ENCODE data around the gene RNF151.

The RNF151 gene

DNA sequence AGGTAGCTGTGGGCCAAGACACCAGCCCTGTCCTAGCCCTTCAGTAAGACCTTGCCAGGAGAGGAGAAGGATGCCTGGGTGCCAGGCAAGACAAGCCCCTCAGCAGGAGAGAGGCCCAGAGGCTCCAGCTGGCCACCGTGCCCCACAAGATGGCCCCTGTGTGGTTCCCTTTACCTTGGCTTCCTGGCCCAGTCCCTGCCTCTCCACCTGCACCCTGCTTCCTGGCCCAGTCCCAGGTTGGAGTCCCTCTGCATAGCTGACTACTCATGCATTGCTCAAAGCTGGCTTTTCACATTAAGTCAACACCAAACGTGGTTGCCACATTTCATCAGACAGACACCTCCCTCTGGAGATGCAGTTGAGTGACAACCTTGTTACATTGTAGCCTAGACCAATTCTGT lies 27.1 kb downstream of the RNF151 start:
- peak; percentile 25 for DNase-seq

DNA sequence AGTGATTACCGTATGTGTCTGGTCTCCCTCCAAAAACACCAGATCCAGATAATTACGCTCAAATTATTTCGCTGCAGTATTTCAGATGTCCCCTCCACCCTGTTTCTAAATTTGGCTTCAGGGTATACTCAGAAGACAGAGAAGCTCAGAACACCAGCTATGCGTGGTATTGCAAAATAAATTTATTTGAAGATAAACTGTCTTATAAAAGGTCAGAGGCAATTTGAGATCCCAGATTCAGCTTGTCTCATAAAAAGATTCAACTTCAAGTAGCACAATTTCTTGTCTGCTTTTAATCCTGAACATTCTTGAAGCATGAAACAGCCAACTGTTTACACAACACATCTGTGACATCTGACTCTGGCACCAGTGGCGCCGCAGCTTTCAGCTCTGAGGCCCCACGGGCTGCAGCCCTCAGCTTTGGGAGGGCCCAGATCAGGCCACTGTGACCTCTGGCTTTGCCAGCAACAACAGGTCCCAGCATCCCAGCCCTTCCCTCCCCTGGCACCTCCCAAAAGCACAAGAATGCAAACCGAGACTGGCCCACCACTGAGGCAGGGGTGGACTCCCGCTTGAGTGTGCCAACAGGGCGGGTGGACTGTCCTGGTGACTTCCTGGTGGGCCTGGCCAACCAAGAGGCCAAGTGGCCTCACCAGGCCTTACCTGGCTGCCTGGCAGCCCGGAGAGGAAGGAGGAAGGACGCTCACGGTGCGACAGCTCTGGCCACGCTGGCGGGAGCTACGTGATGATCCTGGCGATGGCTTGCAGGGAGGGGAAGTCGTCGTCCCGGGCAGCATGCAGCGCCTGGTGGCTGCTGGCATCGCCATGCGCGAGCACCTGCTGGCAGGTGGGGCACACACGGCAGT lies 31.1 kb downstream of the RNF151 start:
- DNase-seq, result no peak

DNA sequence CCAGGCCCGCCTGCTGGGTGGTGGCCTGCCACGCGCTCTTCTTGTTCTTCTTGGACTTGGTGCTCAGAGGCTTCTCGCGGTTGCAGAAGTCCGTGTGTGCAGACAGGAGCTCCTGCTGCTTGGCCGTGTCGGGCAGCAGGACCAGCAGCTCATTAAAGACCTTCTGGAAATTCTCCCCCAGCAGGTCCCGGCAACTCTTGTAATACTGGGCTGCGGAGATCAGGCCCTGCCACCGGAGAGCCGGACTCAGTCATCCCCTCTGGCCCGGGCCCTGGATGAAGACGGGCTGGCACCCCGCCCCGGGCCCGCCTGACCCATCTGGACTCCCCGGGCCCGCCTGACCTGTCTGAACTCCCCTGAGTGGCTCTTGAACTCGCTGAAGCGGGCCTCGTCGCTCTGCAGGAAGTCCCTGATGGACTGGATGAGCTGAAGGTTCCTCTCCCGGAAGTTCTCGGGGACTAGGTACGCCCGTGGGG lies 31.7 kb downstream of the RNF151 start:
- no peak for DNase-seq

DNA sequence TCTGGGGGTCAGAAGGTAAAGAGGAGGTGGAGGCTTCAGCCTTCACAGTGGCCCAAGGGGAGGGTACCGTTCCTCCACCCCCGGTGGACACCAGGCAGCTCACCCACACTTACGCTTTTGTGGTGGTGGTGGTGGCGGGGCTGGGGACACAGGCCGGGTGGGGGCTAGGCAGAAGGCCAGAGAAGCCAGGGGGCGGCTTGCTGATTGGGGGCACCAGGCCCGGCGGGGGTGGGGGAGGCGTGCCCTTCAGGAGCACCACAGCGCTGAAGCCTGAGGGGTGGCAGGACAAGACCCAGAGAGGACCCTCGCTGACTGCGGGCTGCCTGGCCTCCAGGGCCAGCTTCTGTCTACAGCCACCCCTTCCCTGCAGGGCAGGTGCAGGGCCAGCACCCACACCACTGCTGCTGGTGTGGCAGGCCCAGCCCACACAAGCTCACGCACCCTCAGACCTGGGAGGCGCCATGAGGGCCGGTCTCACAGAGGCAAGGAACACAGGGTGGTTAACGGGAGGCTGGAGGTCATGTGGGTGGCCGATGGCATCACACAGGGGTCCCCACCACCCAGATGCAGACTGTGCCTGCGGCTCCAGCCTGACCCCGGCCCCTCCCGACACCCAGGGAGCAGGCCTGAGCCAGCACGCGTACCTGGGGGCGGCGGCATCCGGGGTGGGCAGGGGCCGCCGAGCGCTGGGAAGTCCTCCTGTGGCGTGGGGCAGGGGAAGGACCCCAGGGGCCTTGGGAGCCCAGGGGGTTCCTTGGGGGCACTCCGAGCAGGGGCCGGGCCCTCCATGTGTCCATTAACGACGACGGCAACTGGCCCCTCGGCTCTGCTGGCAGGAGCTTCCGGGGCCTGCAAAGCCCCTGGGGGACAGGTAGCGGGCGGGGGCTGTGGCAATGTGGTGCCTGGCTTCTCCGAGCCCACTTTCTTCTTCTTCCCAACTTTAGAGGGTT lies 32.5 kb downstream of the RNF151 start:
- no peak for DNase-seq

DNA sequence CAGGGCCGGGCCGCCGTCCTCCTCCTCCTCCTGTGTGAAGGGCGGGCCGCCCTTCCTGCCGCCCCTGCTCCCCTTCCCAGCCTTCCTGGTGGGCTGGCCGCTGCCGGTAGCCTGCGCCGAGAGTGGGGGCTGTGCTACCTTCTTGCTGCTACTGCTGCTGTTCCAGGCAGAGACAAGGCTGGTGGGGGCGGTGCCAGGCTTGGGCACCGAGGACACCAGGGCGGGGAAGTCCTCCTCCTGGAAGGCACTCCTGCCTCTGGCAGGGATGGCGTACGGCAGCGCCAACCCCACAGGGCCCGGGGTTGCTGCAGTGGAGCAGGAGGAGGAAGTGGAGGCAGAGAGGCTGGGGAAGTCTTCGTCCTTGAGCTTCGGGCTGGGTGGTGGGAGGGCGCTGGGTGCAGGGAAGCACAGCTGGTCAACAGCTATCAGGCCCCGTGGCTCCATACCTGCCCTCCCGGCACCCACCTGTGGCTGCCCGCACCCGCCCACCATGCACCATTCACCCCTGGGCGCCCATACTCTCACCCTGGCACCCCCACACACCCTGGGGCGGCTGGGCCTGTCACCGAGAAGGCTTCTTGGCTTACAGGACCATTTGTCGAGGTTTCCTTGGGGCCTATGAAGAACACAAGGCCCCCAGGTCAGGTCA lies 33.3 kb downstream of the RNF151 start:
- no peak for DNase-seq

DNA sequence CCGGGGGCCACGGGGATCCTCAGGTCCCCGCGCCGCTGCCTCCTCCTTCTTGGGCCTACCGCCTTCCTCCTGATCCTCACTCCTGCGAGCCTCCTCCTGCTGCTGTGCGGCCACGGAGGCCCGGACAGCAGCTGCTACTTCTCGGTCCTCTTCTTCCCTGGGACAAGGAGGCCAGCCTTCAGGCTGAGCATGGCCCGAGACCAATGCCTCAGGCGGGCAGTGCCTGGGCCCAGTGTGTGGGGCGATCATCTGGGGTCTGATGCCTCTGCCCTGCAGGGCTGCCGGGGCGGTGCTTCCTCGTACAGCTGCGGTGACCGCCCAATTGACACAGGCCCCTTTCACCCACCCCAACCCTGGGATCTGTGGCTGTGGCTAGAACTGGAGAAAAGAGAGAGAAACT lies 34.4 kb downstream of the RNF151 start:
- DNase-seq, result no peak

DNA sequence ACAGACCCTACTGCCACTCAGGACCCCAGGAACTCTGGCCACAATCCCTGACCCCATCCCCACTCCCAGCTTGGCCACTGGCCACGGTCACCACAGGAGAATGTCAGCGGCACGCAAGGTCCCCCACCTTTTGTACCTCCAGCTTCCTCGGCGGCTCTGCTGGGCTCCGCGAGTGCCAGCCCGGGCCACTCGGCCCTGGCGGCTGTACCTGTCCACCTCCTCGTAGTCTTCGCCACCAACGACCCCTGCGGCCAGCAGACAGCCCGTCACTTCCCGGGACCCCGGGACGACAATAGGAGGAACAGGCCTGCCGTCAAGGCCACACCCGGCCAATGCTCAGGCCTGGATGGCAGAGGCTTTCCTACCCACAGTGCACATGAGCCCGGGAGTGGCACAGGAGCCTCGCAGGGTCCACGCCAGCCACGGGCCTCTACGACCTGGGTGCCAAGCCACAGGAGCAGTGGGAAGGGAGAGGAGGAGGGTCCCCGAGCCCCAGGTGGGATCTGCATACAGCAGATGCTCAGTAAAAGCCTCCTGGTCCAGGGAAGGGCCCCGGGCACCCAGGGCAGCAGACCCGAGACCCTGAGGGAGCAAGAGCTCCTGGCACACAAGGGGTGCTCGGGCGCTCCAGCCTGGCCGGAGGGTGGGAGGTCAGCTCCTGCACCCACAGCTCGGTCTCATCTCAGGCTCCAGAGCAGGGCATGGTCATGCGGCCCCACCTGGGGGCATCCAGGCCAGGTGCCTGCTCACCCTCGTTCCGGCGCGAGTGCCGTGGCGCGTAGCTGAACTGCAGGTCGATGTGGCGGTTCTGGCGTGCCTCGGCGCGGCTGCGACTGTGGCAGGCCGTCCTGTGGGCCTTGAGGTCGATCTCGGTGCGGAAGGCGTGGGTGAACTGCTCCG lies 35.0 kb downstream of the RNF151 start:
- DNase-seq, result no peak

DNA sequence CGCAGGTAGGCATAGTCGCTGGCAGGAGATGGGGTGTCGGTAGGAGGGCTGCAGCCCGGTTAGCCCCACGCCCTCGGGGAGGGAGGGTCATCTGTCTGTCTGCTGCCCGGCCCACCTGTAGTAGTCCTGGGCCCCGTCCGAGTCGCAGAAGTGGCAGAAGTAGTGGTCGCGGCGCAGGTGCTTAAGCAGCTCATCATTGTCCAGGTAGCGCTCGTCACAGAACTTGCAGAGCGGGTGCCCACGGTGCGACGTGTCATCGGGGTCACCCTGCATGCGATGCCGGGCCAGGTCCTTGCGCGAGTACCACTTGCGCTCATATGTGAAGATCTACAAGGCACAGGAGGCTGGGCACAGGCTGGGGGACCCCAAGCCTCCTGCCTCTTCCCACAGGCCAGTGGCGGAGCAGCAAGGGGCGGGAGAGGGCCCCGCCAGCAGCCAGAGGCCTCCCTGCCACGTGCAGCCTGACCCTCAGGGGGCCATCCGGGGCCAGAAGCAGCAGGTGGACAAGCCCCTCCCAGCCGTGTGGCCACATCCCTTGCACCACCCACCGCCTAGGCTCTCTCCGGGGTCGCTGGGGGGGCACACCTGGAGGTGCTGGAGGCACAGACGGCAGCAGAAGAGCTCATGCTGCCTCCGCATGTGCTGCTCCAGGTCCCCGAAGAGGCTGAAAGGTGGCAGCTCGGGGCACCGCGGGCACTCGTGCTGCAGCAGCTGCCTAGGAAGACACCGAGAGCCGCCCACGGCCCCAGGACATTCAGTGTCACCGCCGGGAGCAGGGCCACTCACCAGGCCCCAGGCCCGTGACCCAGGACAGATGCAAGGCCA lies 36.0 kb downstream of the RNF151 start:
- DNase-seq, result no peak

DNA sequence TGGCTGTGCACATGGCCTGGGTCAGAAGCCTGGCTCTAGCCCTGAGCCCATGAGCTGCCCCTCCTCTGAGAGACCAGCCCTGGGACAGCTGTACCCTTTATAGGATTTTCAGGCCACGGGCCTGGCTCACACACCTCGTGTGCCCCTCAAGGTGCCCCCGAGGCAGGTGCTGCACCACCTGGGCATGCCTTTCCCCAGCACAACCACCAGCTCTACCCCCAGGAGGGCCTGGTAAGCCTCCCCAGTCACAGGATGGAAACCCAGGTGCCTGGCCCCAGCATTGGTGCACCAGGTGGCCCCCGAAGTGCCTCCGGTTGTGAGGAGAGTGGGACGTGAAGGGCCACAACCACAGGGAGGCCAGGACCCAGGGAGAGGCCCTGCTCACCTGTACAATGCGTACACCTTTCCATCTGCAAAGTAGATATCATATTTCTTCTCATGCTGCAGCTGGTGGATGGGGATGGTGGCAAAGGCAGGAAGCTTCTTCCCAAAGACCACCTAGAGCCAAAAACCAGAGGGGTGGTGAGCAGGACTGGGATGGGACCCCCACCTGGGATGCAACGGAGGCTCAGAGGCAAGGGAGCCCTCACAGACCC lies 36.7 kb downstream of the RNF151 start:
- no peak for DNase-seq

DNA sequence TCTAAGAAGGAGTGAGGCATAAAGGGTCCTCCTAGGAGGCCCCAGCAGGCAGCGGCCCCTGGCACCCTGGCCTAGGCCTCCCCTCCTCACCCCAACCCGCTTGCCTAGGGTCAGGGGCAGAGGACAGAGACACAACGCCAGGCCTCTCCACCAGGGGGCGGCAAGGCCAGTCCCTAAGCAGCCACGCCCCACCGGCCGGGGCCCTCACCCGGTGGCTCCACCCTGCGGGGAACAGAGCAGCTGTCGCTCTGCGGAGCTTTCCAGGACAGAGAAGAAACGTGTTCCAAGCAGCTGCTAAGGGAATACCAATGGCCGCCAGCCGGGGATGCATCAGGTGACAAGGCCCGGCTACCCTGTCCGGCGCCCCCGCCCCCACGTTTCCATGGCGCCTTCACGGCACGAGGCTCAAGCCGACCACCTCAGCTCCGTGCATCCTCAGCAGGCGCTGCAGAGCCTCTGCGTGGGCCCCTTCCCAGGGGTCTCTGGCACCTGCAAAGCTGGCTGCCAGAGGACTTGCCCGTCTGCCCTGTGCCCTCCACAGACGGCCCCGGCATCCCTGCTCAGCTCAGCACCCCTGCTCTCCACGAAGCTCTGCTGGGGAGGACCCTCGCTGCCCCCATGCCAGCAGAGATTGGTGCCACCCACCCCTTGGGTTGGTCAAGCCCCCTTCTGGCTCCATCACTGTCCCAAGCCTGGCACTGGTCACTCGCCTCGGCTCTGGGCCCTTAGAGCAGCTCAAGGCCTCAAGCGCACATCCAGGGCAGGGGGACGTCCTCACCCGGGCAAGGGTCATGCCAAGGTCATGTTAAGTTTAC lies 37.4 kb downstream of the RNF151 start:
- peak; percentile 86 for DNase-seq

DNA sequence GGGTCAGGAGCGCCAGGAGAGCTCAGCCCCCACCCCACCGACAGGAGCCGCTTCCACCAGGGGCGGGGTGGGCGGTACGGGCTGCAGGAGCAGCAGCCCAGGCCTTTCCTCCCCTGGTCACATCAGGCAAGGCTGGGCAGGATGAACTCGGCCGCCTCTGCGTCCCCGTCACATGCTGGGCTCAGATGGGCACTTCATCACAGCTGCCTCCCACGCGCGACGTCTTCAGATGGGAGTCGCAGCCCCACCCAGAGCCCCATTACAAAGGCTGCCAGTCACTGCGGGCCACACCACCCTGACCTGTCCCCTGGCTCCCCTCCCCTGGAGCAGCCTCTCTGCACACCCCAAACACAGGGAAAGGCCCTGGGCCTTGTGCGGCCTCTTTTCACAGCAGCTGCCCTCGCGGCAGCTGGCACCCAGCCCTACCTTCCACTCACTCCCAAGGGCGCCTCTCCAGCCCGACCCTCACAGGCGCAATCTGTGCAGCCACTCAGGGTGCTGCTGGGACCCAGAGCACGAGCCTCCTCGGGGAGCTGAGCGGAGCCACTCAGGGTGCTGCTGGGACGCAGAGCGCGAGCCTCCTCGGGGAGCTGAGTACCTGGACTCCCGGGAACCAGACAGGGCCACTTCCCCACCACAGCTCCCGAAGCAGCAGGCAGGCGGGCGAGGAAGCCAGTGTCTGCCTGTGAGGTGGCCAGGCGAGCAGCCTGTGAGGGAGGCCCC lies 38.3 kb downstream of the RNF151 start:
- DNase-seq, result no peak

DNA sequence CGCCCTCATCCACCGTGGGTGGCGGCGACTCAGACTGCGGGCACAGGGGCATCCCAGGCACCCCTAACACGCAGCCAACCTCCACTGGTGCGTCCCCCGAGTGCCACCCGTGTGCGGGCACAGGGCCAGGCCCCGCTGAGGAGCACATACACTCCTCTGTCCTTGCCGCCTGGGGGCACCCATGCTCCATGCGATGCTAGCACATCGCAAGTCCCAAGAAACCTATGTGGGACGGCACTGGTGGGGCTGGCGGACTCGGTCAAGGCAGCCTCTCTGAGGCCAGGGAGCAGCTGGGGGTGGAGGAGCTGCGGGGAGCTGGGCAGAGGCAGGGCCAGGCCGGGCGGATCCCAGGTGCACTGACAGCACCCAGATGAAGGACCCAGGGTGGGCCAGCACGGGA lies 39.0 kb downstream of the RNF151 start:
- no peak for DNase-seq

DNA sequence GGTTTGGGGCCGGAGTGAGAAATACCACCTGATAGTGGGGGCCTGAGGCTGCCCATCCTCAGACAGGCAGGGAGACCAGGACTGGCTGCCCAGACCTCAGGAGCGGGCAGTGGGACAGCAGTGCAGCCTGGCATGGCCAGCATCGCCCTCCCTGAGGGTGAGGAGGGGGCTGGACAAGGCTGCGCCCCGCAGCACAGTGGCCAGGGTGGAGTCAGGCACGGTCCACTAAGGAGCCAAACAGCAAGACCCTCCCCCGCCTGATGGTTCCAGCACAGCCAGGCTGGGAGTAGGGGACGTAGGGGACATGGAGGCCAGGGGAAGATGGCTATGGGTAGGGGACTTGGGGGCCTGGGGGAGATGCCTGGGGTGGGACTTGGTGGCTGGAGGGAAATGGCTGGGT lies 39.7 kb downstream of the RNF151 start:
- no peak for DNase-seq

DNA sequence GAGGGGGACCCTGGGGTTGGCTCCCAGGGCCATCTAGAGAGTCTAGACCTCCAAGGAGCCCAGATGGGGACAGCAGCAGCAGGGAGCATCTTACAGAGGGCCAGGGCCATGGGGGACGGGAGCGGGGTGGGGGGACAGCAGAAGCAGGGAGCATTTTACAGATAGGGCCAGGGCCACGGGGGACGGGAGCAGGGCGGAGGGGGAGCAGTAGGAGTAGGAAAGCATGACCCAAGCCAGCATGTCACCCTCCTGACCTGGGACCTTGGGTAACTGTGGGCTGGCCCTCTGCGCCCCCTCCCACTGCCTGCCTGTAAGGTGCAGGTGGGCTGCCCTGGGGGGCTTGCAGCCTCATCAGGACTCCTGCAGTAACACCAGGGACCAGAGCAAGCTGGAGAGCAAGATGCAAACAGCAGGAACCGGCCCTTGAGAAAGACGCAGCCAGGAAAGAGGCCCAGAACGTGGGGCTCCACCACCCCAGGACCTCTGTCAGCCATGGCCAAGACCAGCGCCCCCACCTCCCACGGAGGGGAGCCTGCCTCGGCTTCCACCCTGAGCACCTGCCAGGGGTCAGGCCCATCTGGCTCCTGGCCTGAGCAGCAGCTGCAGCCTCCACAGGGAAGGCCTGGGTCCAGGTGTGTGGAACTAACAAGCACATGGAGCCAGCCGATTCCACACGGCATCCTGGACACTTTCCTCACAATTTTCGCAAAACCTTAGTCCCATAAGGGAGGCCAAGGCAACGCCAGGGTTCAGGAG lies 40.6 kb downstream of the RNF151 start:
- no peak for DNase-seq

DNA sequence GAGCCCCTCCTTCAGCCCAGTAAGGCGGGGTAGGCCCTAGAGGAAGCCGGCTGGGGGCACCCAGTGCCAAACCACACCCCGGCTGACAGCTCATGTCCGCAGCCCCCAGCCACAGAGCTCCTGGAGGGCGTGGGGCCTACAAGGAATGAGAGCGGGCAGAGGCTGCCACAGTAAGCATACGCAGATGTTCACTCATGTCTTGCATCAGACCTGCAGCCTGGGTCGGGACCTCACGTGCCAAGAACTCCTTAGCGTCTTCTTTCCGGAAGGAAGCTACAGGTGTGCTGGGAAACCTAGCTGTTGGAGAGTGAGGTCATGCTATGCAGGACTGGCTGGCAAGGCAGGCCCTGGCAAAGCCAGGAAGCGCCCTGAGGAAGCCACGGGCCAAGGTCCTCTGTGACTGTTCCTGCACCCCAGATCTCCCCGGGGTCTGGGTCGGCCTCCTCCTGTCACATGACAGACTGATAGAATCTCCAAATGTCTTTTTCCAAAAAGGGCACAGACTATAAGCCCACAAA lies 41.4 kb downstream of the RNF151 start:
- DNase-seq, result peak; percentile 33

DNA sequence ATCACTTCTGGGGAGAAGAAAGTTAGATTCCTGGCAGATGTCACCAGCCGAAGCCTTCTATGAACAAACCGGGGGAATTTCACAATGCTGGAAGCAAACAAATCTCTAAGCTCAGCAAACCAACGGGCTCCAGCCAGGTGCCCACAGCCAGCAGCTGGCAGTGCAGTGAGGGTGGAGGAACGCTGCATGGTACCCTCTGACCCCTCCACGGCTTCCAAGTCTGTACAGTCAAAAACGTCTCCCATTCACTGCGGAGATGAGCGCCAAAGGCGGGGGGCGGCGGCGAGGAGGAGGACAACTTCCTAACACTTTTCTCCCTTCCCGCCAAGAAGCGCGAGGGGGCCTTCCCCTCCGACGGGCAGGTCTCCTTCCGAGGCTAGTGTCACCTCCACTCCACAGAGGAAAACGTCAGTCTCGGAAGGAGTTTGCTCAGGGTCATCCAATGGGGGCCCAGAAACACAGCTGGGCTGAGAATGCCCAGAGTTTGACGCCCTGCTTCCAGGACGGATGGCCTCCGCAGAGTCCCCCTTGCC lies 42.0 kb downstream of the RNF151 start:
- peak; percentile 34 for DNase-seq

DNA sequence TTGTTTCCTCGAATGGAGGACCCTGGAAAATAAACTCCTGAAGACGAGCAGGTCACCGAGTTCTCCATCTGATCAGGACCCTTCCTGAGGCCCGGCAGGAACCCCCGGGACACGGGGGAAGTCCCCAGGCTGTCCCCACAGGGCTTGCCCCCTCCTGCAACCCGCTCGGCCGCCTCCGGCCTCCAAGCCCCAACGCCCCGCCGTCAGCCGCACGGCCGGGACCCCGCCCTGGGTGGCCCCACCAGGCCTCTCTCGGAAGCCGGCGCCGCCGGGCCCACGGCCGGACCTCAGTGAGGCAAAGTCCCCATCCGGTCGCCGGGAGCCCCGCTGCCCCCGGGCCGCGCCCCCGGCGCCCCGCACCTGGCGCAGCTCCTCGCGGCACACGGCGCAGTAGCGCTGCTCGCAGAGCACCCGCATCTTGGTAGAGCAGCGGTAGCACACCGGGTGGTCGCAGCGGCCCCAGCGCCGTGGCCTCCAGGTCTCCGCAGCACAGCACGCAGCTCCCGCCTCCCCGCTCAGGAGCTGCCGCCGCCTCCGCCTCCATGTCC lies 42.6 kb downstream of the RNF151 start:
- DNase-seq, result no peak
